CD4-positive, alpha-beta T cell (primary cell): ENCODE data around the gene SRC. TPM values are rescaled to one million over a fixed set of nuclear protein-coding genes. Genes with fewer than 3 reads are reported as not detected.

Experiments
- ATAC-seq: fragments of 200-7000 bp; cut with Tn5 transposase; one replicate; pipeline ENCODE4 v1.10.0; 2022; ENCODE audit warnings: mild to moderate bottlenecking; ENCODE audit not compliant: poor library complexity
- CTCF ChIA-PET: fragments of 350-600 bp; sonication (Branson Sonifier 250); formaldehyde crosslinking; loops from one replicate; lab custom pipeline; 2021; ENCODE audit warnings: antibody characterized with exemption, inconsistent platforms; lab: Charles Lee
- POLR2A ChIA-PET: fragments of 350-600 bp; sonication (Branson Sonifier 250); formaldehyde crosslinking; loops from one replicate; lab custom pipeline; 2021; ENCODE audit warnings: antibody characterized with exemption, inconsistent platforms; lab: Charles Lee
- DNase-seq, 14 experiments: peaks; one replicate each; pipeline ENCODE4 v3.0.0-alpha.2; 2013 to 2020; ENCODE audit warnings: mixed read lengths in 2 of 14
- H3K27ac ChIP-seq, 2 donors: one replicate each; pipeline versions ENCODE4 v1.5.1 to v1.7.0; 2013; ENCODE audit warnings: low read length in 2 of 2, low read depth in 1 of 2, mild to moderate bottlenecking in 1 of 2
- H3K27me3 ChIP-seq, 2 experiments: 1 replicate in 1 of 2; 2 replicates in 1 of 2; pipeline versions ENCODE4 v1.6.1 to v1.7.0; 2013; ENCODE audit warnings: low read length in 2 of 2, control low read depth in 1 of 2, mild to moderate bottlenecking in 1 of 2, moderate library complexity in 1 of 2; ENCODE audit not compliant: insufficient read depth in 2 of 2, control insufficient read depth in 1 of 2
- H3K36me3 ChIP-seq: one replicate; pipeline ENCODE4 v1.6.1; 2013; ENCODE audit warnings: low read length, control low read depth; ENCODE audit not compliant: insufficient read depth
- H3K4me1 ChIP-seq: one replicate; pipeline ENCODE4 v1.6.1; 2013; ENCODE audit warnings: low read length, control low read depth; ENCODE audit not compliant: insufficient read depth
- H3K4me3 ChIP-seq: one replicate; pipeline ENCODE4 v1.5.1; 2013; ENCODE audit warnings: mild to moderate bottlenecking, low read length, moderate library complexity
- H3K9me3 ChIP-seq, 2 experiments: 1 replicate in 1 of 2; 2 replicates in 1 of 2; pipeline versions ENCODE4 v1.6.1 to v1.7.0; 2013; ENCODE audit warnings: low read length in 2 of 2, mild to moderate bottlenecking in 2 of 2, control low read depth in 1 of 2, moderate library complexity in 1 of 2; ENCODE audit not compliant: control insufficient read depth in 1 of 2, insufficient read depth in 1 of 2
- H3K27ac Mint-ChIP-seq: one replicate; pipeline ENCODE4 v1.8.0; 2020; ENCODE audit warnings: mixed read lengths
- H3K27me3 Mint-ChIP-seq: one replicate; pipeline ENCODE4 v1.8.0; 2021; ENCODE audit warnings: mixed read lengths
- H3K36me3 Mint-ChIP-seq: one replicate; pipeline ENCODE4 v1.8.0; 2021; ENCODE audit warnings: low read depth, mixed read lengths
- H3K4me1 Mint-ChIP-seq: one replicate; pipeline ENCODE4 v1.8.0; 2021; ENCODE audit warnings: low read depth, mixed read lengths
- H3K4me3 Mint-ChIP-seq: one replicate; pipeline ENCODE4 v1.8.0; 2020; ENCODE audit warnings: mild to moderate bottlenecking, mixed read lengths
- H3K9me3 Mint-ChIP-seq: one replicate; pipeline ENCODE4 v1.8.0; 2020; ENCODE audit warnings: mixed read lengths
- CTCF ChIP-seq: fragments of 200-600 bp; IDR thresholded peaks from one replicate; pipeline ENCODE4 v1.8.0; 2022; ENCODE audit warnings: antibody characterized with exemption, mild to moderate bottlenecking
- intact Hi-C, 2 experiments: fragments of 100-400 bp; cut with DNase I in 1 of 2; cut with micrococcal nuclease in 1 of 2; formaldehyde crosslinking; loops; one replicate each; pipeline versions ENCODE4 v1.15.1 to v1.9.0; 2023 to 2025; cut with DNase I, micrococcal nuclease
- total RNA-seq, 174 experiments: library from RNA in 2 of 174; stranded (reverse) in 2 of 174; gene quantifications; one replicate each; pipeline ENCODE4 v1.2.3 and lab custom pipeline; 2021 to 2026

SRC gene
- total RNA-seq, 2 experiments from 2014 or later, result 2.5 to 3.1 TPM

DNA sequence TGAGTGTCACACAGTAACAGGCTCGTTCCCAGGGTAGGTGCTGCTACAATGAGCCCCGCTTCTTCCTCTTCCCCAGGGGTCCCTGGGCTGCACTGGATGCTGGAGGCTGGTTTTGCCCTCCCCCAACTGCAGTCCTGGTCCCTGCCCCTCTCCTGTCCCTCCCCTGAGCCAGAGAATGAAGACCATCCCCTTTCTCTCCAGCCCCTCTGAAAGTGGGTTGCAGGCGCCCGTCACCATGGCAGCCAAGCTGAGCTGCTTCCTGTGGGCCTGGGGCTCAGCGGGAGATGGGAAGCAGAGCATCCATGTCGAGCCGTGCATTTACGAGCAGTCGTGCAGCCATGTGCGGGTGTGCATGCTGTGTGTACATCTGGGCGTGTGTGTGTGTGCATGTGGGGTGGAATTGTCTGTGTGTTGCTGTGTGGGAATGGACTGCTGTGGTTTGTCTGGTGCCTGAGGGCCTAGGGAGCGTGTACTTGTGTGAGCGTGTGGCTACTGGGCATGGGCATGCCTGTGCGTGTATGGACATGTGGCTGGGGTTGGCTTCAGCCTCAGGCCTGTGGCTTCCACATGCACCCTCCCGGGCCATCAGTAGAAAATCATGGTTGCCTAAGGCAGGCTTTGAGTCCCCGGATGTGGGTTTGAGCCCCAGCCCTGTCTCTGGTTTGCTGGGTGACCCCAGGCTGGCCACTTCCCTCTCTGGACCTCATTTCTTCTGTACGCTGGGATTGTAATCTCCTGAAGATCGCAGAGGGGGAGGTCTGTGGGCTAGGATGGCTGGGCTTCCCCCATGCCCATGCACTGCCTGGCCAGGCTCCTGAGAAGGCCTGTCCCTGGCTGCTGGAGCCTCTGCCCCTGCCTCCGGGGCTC, 48.8 kb downstream of the SRC start:
- Histone ChIP-seq H3K9me3 (no peaks in the 10 kb centered on the region), H3K36me3 (no peaks in the 10 kb centered on the region), H3K4me1 (no peaks in the 10 kb centered on the region), H3K27me3 (no peaks in the 10 kb centered on the region), H3K4me3 (no peak overlapping the region), H3K27ac (no peak overlapping the region)
- DNase-seq, result no peak
- intact Hi-C loops, result loop anchor here in 1 of 2 experiments (5.0 kb wide), 1 partner anchor 138 kb away; no protein-coding TSS in a partner anchor
- Mint-ChIP-seq H3K36me3 (no peaks in the 10 kb centered on the region), H3K27ac (no peak overlapping the region), H3K27me3 (no peaks in the 10 kb centered on the region), H3K9me3 (no peaks in the 10 kb centered on the region), H3K4me1 (no peaks in the 10 kb centered on the region), H3K4me3 (no peak overlapping the region)
- ATAC-seq, result no peak
- CTCF ChIA-PET, result no interaction called here
- no peak for TF ChIP-seq CTCF
- POLR2A ChIA-PET, result no interaction called here

DNA sequence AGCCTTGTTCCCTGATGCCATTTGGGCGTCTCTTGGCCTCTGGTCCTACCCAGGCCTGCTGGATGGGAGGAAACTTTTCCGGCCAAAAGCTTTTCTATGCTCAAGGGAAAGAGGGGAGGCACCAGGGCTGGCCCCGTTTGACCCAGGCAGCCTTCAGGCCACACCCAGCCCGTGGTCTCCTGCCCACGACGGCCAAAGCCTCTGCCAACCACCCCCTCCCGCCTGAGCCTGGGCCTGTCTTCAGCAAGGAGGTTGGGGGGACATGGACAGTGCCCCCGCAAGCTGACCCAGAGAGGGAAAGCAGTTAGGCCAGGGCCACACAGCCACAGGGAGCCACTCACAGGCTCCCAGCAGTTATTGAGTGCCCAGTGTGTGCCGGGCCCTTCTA, 49.5 kb downstream of the SRC start:
- no peak overlapping the region for H3K27ac Mint-ChIP-seq
- no peaks in the 10 kb centered on the region for H3K27me3 Mint-ChIP-seq
- DNase-seq (no peak), ATAC-seq (no peak)
- POLR2A ChIA-PET, result no interaction called here
- Histone ChIP-seq H3K9me3 (no peaks in the 10 kb centered on the region), H3K4me3 (no peak overlapping the region), H3K27ac (no peak overlapping the region), H3K36me3 (no peaks in the 10 kb centered on the region), H3K27me3 (no peaks in the 10 kb centered on the region), H3K4me1 (no peaks in the 10 kb centered on the region)
- CTCF ChIA-PET, result no interaction called here
- TF ChIP-seq CTCF, result no peak
- no peak overlapping the region for H3K4me3 Mint-ChIP-seq
- intact Hi-C loops, result no loop called here
- H3K9me3 Mint-ChIP-seq, result no peaks in the 10 kb centered on the region
- no peaks in the 10 kb centered on the region for H3K36me3 Mint-ChIP-seq
- H3K4me1 Mint-ChIP-seq, result no peaks in the 10 kb centered on the region

- TF ChIP-seq CTCF, result no peak
- DNase-seq, result no peak
- intact Hi-C loops, result no loop called here
These were observed 50.0 kb downstream of the SRC start for GRCh38 chr20:37395921-37396415.

More at GRCh38 chr20:37395921-37396415, 50.0 kb downstream of the SRC start:
- Mint-ChIP-seq H3K27ac (no peak overlapping the region), H3K4me3 (no peak overlapping the region), H3K36me3 (no peaks in the 10 kb centered on the region), H3K9me3 (no peaks in the 10 kb centered on the region), H3K27me3 (no peaks in the 10 kb centered on the region), H3K4me1 (no peaks in the 10 kb centered on the region)
- ChIA-PET CTCF (no interaction called here), POLR2A (no interaction called here)
- Histone ChIP-seq H3K4me1 (no peaks in the 10 kb centered on the region), H3K27me3 (no peaks in the 10 kb centered on the region), H3K36me3 (no peaks in the 10 kb centered on the region), H3K4me3 (no peak overlapping the region), H3K9me3 (no peaks in the 10 kb centered on the region), H3K27ac (no peak overlapping the region)
- no peak for ATAC-seq
